ENCODE results near the gene BCAS3.

Gene BCAS3

GRCh38 chr17:61392679-61393078, 715.0 kb downstream of the BCAS3 start:
- no peak for DNase-seq

GRCh38 chr17:61393550-61393903, 715.9 kb downstream of the BCAS3 start:
- no peak for DNase-seq

- no peak for DNase-seq
Observed at GRCh38 chr17:61393904-61394629, 716.4 kb downstream of the BCAS3 start.

- no peak for DNase-seq
Observed at GRCh38 chr17:61394630-61395408, 717.2 kb downstream of the BCAS3 start.

GRCh38 chr17:61395409-61395982, 717.8 kb downstream of the BCAS3 start:
- DNase-seq: no peak

GRCh38 chr17:61395983-61396585, 718.4 kb downstream of the BCAS3 start:
- DNase-seq: no peak

GRCh38 chr17:61396586-61397085, 719.0 kb downstream of the BCAS3 start:
- DNase-seq: no peak

GRCh38 chr17:61397086-61397842, 719.6 kb downstream of the BCAS3 start:
- no peak for DNase-seq

GRCh38 chr17:61398721-61399130, 721.1 kb downstream of the BCAS3 start:
- no peak for DNase-seq

- no peak for DNase-seq
Observed at GRCh38 chr17:61399131-61400065, 721.7 kb downstream of the BCAS3 start, which contains the start of gene TBX2. TBX2 (plus strand) TSS chr17:61399843; CDS start chr17:61400177, 334 bp downstream.

- no peak for DNase-seq
Observed at GRCh38 chr17:61400066-61400716, 722.5 kb downstream of the BCAS3 start.

GRCh38 chr17:61400717-61401388, 723.2 kb downstream of the BCAS3 start:
- no peak for DNase-seq

GRCh38 chr17:61401389-61402072, 723.9 kb downstream of the BCAS3 start:
- no peak for DNase-seq

- no peak for DNase-seq
Observed at GRCh38 chr17:61402073-61402541, 724.5 kb downstream of the BCAS3 start.

GRCh38 chr17:61402978-61403800, 725.5 kb downstream of the BCAS3 start:
- DNase-seq: no peak

GRCh38 chr17:61403801-61404662, 726.4 kb downstream of the BCAS3 start:
- DNase-seq: no peak

GRCh38 chr17:61404663-61404912, 726.9 kb downstream of the BCAS3 start:
- no peak for DNase-seq
